ENCODE measurements around the gene POPDC2.

POPDC2 gene

DNA sequence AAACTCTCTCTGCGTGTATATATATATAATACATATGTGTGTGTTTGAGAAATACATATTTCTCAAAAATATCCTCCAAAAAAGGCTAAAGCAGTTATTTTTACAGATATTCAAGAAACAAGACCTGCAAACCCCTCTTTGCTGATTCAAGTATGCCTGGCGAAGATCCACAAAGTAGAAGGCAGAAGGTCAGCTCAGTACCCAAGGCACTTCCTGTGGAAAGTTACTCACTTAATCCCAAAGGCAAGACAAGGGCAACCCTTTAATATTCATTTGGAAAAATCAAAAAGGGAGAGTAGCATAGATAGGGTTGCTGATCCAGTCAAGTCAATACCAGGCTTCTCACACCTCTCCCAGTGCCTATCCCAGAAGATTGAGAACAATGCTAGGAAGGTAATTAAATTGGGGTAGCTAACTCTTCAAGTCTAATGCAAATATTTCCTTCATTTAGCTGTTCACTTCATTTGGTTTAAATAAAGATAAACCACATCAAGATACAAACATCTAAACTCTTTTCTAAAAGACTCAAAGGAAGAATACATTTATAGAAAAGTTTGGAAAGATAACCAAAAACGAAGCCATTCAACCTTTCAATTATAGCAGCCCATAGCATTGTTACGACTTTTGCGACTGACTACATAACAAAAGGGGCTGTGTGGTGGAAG is 9.6 kb upstream of the POPDC2 start:
- DNase-seq: no peak

DNA sequence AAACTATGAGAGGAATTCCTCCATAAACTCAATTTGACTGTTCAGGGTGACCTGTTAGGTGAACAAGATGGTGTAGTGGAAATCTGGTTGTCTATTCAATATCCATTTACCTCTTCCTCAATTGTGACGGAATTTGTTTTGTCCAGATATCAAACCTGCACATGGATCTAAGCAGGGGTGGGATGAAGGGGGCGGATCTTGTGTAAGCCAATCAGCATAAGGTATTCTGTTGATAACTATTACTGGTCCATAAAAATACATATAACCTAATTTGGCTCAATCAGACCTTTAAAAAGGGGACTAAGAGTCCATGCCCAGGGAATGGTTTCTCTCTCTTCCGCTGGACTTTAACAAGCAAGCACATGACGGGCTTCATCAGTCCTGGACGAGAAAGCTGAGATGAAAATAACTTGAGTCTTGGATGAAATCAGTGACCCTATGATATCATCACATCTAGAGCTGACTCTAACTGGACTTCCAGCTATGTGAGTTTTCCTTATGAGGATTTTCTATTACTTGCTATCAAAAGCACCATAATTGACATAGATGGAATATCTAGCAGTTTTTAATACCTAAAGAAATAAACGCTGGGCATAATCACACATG is 5.7 kb upstream of the POPDC2 start:
- no peak for DNase-seq

DNA sequence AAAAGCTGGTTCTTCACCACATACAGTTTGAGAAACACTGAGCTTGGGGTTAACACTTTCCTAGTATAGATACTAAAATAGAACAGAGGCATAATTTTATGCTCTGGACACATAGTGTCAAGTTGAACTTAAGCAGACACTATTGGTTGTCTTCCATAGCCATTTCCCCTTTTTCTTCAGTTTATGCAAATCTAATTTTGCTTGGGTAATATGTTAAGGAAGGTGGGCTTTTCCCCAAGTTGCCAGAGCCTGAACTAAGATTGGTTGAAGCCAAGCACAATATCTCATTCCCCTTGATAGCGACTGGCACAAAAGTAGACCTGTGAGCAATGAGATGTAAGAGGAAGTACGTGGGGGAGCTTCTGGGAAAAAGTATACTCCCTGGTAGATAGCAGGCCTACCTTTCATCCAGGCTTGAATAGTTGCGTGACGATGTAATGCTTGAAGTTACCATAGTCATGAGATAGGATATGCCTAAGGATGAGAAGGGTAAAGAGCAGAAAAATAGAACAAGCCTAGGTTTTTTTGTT is 4.5 kb upstream of the POPDC2 start:
- DNase-seq: no peak

GRCh38 chr3:119664370-119664769 is 4.0 kb upstream of the POPDC2 start:
- DNase-seq: no peak

DNA sequence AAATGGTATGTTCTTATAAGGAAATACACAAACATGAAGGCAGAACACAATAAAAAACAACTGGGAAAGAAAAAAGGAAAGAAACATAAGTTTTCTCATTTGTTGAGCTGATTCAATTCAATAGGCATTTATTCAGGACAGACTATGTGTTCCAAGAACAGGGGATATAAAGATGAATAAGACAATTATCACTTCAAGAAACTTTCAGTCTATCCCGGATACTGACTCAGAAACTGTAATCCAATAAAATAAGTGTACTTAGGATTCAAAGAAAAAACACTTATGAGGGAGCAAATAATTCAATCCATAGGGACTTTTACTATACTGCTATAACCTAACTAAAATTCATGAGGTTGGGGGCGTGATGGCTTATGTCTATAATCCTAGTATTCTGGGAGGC is 3.5 kb upstream of the POPDC2 start:
- DNase-seq: no peak

DNA sequence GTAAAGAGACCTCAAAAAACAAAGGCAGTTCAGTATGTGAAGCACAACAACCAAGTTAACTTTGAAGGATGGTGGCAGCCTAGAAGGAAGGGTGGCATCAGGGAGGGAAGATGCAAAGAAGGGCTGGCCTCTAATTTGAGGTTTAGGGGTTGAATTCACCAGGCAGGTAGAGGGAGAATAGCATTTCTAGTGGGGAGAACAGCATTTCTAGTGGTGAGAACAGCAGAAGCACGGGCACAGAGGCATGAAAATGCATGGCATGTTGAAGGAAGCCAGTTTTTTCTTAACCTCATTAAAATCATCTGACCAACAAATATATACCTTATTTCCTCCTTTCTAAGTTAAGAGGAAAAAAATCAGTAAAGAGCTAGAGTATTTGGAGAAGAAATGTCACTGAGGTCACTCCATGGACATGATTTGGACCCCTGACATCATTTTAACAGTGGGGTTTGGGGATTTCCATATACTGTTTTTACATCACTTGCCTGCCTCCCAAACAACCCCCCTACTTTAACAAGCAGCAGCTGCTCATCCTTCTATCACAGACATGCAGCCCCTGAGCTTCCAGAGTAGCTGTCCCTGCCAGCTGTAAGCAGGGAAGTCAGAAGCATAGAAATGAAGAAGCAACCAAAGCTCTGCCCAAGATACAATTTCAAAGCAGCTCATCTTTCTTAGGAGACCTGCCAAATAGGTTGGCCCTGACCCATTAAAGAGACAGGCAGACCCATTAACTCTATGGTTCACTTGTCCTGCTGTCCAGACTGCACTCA is 2.4 kb upstream of the POPDC2 start:
- no peak for DNase-seq

- DNase-seq: no peak
These were observed 640 bp downstream of the POPDC2 start for GRCh38 chr3:119659606-119660291.

DNA sequence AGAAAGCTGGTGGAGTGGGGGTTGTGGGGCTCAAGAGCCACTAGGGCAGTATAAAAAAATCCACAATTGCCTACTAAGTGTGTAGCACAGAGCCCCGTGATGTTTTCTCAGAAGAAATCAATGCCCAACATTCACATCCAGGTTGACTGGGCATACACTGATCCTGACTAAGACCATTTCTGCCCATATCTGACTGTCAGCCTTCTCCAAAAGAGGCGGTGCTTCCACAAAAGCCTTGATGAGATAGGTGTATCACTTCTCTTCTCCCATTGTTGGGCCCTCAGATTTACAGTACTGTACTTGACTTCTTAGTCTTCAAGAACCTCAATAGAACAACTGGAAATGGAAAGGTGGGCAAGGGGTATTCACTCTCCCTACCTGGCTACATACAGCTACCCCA is 1.4 kb downstream of the POPDC2 start:
- DNase-seq: no peak

- DNase-seq: no peak
These were observed 2.3 kb downstream of the POPDC2 start for GRCh38 chr3:119657887-119658702.

DNA sequence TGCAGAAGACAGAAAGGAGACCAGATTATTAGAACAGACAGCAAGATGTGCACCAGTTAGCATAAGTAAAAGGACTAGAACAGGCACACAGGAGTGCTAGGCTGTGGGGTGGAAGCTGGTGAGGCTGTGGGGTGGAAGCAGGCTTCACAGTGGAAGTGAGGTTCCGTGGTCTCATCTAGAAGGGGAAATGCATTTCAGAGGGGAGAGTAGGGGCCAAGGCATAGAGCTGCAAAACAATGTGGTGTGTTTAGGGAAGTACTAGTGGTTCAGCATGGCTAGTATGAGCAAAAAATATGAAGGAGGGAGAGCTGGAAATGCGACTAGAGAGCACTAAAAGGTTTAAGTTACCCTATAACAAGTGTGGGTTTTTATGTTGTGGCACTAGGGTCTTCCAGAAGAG is 6.5 kb downstream of the POPDC2 start:
- no peak for DNase-seq

DNA sequence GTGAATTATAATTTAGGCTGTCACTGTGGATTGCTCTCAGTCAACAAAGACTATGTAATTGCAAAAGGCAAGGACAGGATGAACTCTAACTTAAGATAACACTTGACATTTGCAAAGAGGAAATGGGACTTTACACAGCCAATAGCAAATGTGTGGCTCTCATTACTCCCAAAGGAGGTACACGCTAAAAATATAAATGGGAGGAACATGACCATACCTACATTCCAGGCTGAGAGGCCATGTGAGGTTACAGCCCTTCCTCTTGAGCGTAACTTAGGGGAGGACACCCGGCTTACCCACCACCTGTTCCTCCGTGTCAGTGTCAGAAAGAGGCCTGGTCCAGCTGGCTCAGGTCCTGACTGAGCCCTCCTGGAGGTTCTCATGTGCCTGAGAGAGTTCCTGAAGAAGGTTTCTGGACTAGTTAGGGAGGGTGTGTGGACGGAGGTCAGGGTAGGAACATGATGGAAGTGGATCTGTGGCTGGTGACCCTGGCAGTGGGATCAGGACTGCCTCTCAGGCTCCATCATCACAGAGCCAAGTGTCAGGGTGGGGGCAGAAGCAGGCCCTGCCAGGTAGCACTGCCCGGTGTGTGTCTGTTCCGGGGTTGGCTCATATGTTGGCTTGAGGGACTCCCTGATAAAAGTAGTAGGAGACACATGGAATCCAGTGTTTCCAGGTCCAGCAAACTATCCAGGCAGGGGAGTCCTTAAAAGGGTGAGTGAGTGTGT is 7.9 kb downstream of the POPDC2 start:
- no peak for DNase-seq

GRCh38 chr3:119649761-119650160 is 10.6 kb downstream of the POPDC2 start:
- no peak for DNase-seq

DNA sequence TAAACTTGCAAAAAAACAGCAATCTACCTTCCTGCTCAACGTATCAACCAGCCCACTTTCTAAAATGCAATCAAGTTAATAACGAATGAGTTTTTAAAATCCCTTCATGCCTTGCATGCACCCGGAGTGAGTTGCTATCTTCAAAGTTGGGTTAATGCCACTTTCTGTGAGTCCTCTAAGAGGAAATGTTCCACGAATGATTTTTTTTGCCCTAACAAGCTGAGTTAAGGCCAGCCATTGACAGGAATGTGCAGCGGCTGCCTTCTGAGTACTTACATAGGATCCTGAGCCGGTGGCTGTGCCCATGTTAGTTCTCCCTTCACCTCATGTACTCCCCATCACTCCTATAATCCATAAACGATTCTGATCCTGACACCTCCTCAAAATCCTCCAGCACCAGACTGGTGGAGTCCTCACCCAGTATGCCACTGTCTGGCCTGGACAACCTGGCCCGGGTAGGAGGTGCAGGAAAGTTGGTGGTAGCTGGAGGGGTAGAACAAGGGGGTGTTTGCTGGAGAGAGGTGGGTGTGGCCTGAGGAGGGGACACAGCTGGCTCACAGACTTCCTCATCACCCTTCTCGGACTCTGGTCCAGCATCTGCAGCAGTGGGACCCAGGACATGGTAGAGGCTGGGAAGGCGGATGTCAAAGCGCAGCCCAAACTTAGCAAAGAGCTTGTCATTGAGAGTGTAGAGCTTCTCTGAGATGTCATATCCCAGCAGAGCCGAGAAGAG is 12.4 kb downstream of the POPDC2 start:
- no peak for DNase-seq

GRCh38 chr3:119647171-119647570 is 13.2 kb downstream of the POPDC2 start:
- DNase-seq: no peak

DNA sequence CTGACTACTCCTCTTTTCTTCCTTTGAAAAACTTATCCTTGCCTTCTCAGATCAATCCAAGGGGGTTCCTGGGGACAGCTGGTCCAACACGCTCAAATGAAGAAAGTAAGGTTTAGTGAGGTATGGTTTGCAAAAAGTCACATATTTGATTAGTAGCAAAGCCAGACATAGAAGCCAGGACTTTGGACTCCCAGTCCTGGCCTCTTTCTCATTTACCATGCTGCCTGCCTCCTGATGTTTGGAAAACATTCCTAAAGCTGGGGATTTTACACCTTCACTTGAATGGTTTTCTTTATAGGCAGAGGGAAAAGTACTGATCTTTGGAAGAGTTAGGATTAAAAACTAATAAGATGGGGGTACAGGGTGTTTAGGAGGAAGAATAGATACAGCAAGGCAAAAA is 14.6 kb downstream of the POPDC2 start:
- DNase-seq: no peak

GRCh38 chr3:119644481-119644880 is 15.9 kb downstream of the POPDC2 start:
- no peak for DNase-seq

- no peak for DNase-seq
These were observed 16.9 kb downstream of the POPDC2 start for GRCh38 chr3:119643528-119643927.

- no peak for DNase-seq
These were observed 17.5 kb downstream of the POPDC2 start for GRCh38 chr3:119642746-119643473.

- no peak for DNase-seq
These were observed 19.0 kb downstream of the POPDC2 start for GRCh38 chr3:119641416-119641815.
